Caki2 (cell line): ENCODE measurements around the gene SRGAP2. TPM values are rescaled to one million over a fixed set of nuclear protein-coding genes. Genes with fewer than 3 reads are reported as not detected.
A peak's percentile ranks its signal among the peaks of the same experiment; 100 is the strongest.
"Not testable (repeated sequence)": the region's sequence is repeated elsewhere in the genome, so short reads cannot be mapped to it uniquely, and the experiment has no call there.

Experiments
- DNase-seq: peaks from one replicate; pipeline ENCODE4 v3.0.0-alpha.2; 2015; ENCODE audit warnings: low read depth
- in situ Hi-C: cut with HindIII; loops from 2 replicates; pipeline ENCODE4 v1.10.0; 2016; ENCODE audit warnings: low sequenced_read_pairs, low pct_unique_long_range_greater_than_20kb, mixed read lengths
- total RNA-seq: library from RNA; depleted of rRNA; stranded (reverse); fragments of >200 nt; shearing (Covaris generic); gene quantifications from 2 replicates; pipeline ENCODE4 v1.2.3, GENCODE V29; 2014; ENCODE audit warnings: low replicate concordance

The SRGAP2 gene
- total RNA-seq, 1 experiment from 2014 or later, result 21.6 TPM

GRCh38 chr1:206202789-206203363, 465 bp upstream of the SRGAP2 start, which contains the start of gene FAM72A:
FAM72A (minus strand) TSS chr1:206202839; CDS start chr1:206202025, 814 bp downstream.
- peak; percentile 100 for DNase-seq
- in situ Hi-C loops, result not testable (repeated sequence)

- DNase-seq, in situ Hi-C loops: not testable (repeated sequence)
These were observed 794 bp downstream of the SRGAP2 start for GRCh38 chr1:206204159-206204511.

GRCh38 chr1:206204871-206205270, 1.5 kb downstream of the SRGAP2 start:
- peak; percentile 12 for DNase-seq
- in situ Hi-C loops, result not testable (repeated sequence)

GRCh38 chr1:206205569-206205968, 2.2 kb downstream of the SRGAP2 start:
- in situ Hi-C loops, DNase-seq: not testable (repeated sequence)

GRCh38 chr1:206210802-206211201, 7.5 kb downstream of the SRGAP2 start:
- in situ Hi-C loops, DNase-seq: not testable (repeated sequence)

- in situ Hi-C loops, result not testable (repeated sequence)
These were observed 12.5 kb downstream of the SRGAP2 start for GRCh38 chr1:206215600-206216392.

GRCh38 chr1:206218285-206218684, 14.9 kb downstream of the SRGAP2 start:
- in situ Hi-C loops, DNase-seq: not testable (repeated sequence)

More at GRCh38 chr1:206215600-206216392, 12.5 kb downstream of the SRGAP2 start:
- not testable (repeated sequence) for DNase-seq

GRCh38 chr1:206218765-206219164, 15.4 kb downstream of the SRGAP2 start:
- not testable (repeated sequence) for DNase-seq

GRCh38 chr1:206219514-206220331, 16.4 kb downstream of the SRGAP2 start:
- in situ Hi-C loops, result not testable (repeated sequence)

More at GRCh38 chr1:206218765-206219164, 15.4 kb downstream of the SRGAP2 start:
- in situ Hi-C loops, result not testable (repeated sequence)

GRCh38 chr1:206220332-206221000, 17.1 kb downstream of the SRGAP2 start:
- in situ Hi-C loops, result not testable (repeated sequence)
- DNase-seq, result peak; percentile 38

More at GRCh38 chr1:206219514-206220331, 16.4 kb downstream of the SRGAP2 start:
- not testable (repeated sequence) for DNase-seq

- DNase-seq, in situ Hi-C loops: not testable (repeated sequence)
These were observed 18.2 kb downstream of the SRGAP2 start for GRCh38 chr1:206221585-206221984.

- DNase-seq, in situ Hi-C loops: not testable (repeated sequence)
These were observed 20.9 kb downstream of the SRGAP2 start for GRCh38 chr1:206224190-206224776.

GRCh38 chr1:206225386-206225785, 22.0 kb downstream of the SRGAP2 start:
- in situ Hi-C loops, DNase-seq: not testable (repeated sequence)

- DNase-seq, in situ Hi-C loops: not testable (repeated sequence)
These were observed 23.5 kb downstream of the SRGAP2 start for GRCh38 chr1:206226886-206227285.

- in situ Hi-C loops, DNase-seq: not testable (repeated sequence)
These were observed 25.9 kb downstream of the SRGAP2 start for GRCh38 chr1:206229286-206229685.

- in situ Hi-C loops, result not testable (repeated sequence)
These were observed 28.6 kb downstream of the SRGAP2 start for GRCh38 chr1:206231989-206232388.

GRCh38 chr1:206232970-206233645, 29.8 kb downstream of the SRGAP2 start:
- in situ Hi-C loops, DNase-seq: not testable (repeated sequence)

More at GRCh38 chr1:206231989-206232388, 28.6 kb downstream of the SRGAP2 start:
- DNase-seq, result not testable (repeated sequence)
